ENCODE measurements around the gene TOMM40.

TOMM40 gene

DNA sequence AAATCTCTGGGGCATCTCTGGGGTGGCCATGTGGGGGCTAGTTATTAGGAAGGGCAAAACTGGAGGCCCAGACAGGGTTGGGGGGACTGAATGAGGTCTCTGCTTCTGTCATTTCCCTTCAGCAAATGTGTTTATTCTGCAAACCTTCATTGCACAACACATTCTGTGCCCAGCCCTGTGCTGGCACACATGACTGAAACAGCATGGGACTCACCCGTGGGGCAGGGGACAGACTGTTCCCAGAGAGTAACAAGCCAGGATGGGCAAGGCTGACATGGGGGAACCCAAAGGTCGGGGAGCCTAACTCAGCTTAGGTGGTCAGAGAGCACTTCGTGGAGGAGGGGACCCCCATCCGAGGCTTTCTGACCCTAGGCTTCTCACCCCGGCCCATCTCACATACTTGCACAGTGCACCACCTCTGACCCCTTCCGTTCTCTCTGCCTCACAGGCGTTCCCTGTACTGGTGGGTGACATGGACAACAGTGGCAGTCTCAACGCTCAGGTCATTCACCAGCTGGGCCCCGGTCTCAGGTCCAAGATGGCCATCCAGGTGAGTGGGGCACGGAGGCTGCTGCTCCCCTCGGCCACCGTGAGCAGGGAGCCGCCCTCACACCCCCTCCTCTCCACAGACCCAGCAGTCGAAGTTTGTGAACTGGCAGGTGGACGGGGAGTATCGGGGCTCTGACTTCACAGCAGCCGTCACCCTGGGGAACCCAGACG is 2.4 kb downstream of the TOMM40 start:
- H3K4me1 ChIP-seq (ENCODE audit: insufficient read depth, low read length, poor library complexity, severe bottlenecking) = peaks cover 24% of the 10 kb centered on the region
- H2AFZ ChIP-seq (ENCODE audit: low read length) = no peak overlapping the region
- TF ChIP-seq EZH2phosphoT487 (IDR thresholded peaks at IDR 0.05; ENCODE audit: borderline replicate concordance) = no peak
- TF ChIP-seq, protein P1, sequence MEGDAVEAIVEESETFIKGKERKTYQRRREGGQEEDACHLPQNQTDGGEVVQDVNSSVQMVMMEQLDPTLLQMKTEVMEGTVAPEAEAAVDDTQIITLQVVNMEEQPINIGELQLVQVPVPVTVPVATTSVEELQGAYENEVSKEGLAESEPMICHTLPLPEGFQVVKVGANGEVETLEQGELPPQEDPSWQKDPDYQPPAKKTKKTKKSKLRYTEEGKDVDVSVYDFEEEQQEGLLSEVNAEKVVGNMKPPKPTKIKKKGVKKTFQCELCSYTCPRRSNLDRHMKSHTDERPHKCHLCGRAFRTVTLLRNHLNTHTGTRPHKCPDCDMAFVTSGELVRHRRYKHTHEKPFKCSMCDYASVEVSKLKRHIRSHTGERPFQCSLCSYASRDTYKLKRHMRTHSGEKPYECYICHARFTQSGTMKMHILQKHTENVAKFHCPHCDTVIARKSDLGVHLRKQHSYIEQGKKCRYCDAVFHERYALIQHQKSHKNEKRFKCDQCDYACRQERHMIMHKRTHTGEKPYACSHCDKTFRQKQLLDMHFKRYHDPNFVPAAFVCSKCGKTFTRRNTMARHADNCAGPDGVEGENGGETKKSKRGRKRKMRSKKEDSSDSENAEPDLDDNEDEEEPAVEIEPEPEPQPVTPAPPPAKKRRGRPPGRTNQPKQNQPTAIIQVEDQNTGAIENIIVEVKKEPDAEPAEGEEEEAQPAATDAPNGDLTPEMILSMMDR (conservative IDR thresholded peaks at IDR 0.05; ENCODE audit: low read length) = no peak
- no peaks in the 10 kb centered on the region for H3K9me3 ChIP-seq (ENCODE audit: insufficient read depth, low read depth, low read length)
- H3K9me2 ChIP-seq (replicated peaks; ENCODE audit: low read depth, low read length) = no peaks in the 10 kb centered on the region
- peaks cover 41% of the 10 kb centered on the region for H3K79me2 ChIP-seq (ENCODE audit: insufficient read depth, low read length)
- H3K4me2 ChIP-seq (ENCODE audit: low read depth, low read length, poor library complexity, severe bottlenecking) = peak overlapping the region; percentile 100
- peaks cover 42% of the 10 kb centered on the region; the same call in 1 of the 2 replicates for H3K36me3 ChIP-seq (ENCODE audit: insufficient read depth, low read length)
- H3K4me3 ChIP-seq (ENCODE audit: low read length, poor library complexity, severe bottlenecking) = no peak overlapping the region
- no peaks in the 10 kb centered on the region for H3K27me3 ChIP-seq (ENCODE audit: insufficient read depth, low read length, poor library complexity, severe bottlenecking)
- no peak overlapping the region for H3K9ac ChIP-seq (ENCODE audit: low read depth, low read length, poor library complexity, severe bottlenecking)
- H3F3A ChIP-seq (ENCODE audit: low read depth) = no peaks in the 10 kb centered on the region
- H4K20me1 ChIP-seq (ENCODE audit: insufficient read depth, low read length, poor library complexity, severe bottlenecking) = peaks cover 15% of the 10 kb centered on the region

DNA sequence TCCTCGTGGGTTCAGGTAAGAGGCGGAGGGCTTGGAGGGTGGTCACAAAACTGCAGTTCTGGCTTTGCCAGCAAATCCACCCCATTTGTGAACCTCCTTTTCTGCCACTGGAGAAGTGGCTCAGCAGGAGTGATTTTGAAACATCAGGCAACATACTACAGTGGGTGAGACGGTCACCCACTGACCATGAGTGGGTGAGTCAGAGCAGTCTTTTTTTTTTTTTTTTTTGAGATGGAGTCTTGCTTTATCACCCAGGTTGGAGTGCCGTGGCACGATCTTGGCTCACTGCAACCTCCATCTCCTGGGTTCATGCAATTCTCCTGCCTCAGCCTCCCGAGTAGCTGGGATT is 3.0 kb downstream of the TOMM40 start:
- Histone ChIP-seq H2AFZ (ENCODE audit: low read length) (no peak overlapping the region), H3K9me2 (replicated peaks; ENCODE audit: low read depth, low read length) (no peaks in the 10 kb centered on the region), H4K20me1 (ENCODE audit: insufficient read depth, low read length, poor library complexity, severe bottlenecking) (peaks cover 15% of the 10 kb centered on the region), H3K4me2 (ENCODE audit: low read depth, low read length, poor library complexity, severe bottlenecking) (no peak overlapping the region), H3K27me3 (ENCODE audit: insufficient read depth, low read length, poor library complexity, severe bottlenecking) (no peaks in the 10 kb centered on the region), H3K4me3 (ENCODE audit: low read length, poor library complexity, severe bottlenecking) (no peak overlapping the region), H3K79me2 (ENCODE audit: insufficient read depth, low read length) (peaks cover 41% of the 10 kb centered on the region), H3K9me3 (ENCODE audit: insufficient read depth, low read depth, low read length) (no peaks in the 10 kb centered on the region), H3K9ac (ENCODE audit: low read depth, low read length, poor library complexity, severe bottlenecking) (no peak overlapping the region), H3K4me1 (ENCODE audit: insufficient read depth, low read length, poor library complexity, severe bottlenecking) (peaks cover 24% of the 10 kb centered on the region), H3F3A (ENCODE audit: low read depth) (no peaks in the 10 kb centered on the region), H3K36me3 (ENCODE audit: insufficient read depth, low read length) (peaks cover 42% of the 10 kb centered on the region; the same call in 1 of the 2 replicates)
- TF ChIP-seq EZH2phosphoT487 (IDR thresholded peaks at IDR 0.05; ENCODE audit: borderline replicate concordance) = no peak
- TF ChIP-seq, protein P1 (conservative IDR thresholded peaks at IDR 0.05; ENCODE audit: low read length) = no peak

DNA sequence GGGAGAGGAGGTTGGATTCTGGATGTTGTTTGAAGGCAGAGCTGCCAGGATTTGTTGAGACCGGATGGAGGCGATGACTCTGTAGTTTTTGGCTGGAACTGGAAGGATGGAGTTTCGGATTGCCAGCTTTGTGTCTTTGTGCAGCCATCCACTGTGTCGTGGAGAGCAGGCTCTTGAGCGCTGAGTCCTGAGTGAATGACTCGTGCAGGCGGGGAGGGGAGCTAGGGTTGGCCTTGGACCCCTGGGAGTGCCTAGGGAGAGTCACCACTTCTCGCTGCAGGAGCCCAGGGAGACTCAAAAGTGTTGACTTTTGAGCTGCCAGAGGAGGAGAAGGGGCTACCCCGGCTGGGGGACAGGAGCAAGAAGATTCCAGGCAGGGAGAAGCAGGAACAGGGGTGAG is 3.9 kb downstream of the TOMM40 start:
- Histone ChIP-seq H4K20me1 (ENCODE audit: insufficient read depth, low read length, poor library complexity, severe bottlenecking) (peaks cover 15% of the 10 kb centered on the region), H3K27me3 (ENCODE audit: insufficient read depth, low read length, poor library complexity, severe bottlenecking) (no peaks in the 10 kb centered on the region), H3K9me2 (replicated peaks; ENCODE audit: low read depth, low read length) (no peaks in the 10 kb centered on the region), H3K9ac (ENCODE audit: low read depth, low read length, poor library complexity, severe bottlenecking) (no peak overlapping the region), H3K36me3 (ENCODE audit: insufficient read depth, low read length) (peaks cover 44% of the 10 kb centered on the region; the same call in 1 of the 2 replicates), H3K79me2 (ENCODE audit: insufficient read depth, low read length) (peaks cover 41% of the 10 kb centered on the region), H2AFZ (ENCODE audit: low read length) (no peak overlapping the region), H3K4me1 (ENCODE audit: insufficient read depth, low read length, poor library complexity, severe bottlenecking) (peaks cover 19% of the 10 kb centered on the region), H3K4me2 (ENCODE audit: low read depth, low read length, poor library complexity, severe bottlenecking) (no peak overlapping the region), H3F3A (ENCODE audit: low read depth) (no peaks in the 10 kb centered on the region), H3K9me3 (ENCODE audit: insufficient read depth, low read depth, low read length) (no peaks in the 10 kb centered on the region), H3K4me3 (ENCODE audit: low read length, poor library complexity, severe bottlenecking) (no peak overlapping the region)
- TF ChIP-seq, protein P1 (conservative IDR thresholded peaks at IDR 0.05; ENCODE audit: low read length) = no peak
- TF ChIP-seq EZH2phosphoT487 (IDR thresholded peaks at IDR 0.05; ENCODE audit: borderline replicate concordance) = no peak

Measured in Loucy (cell line).